EH (cell line): ENCODE results near the gene MAP1LC3B2.

ENCODE experiments used
- DNase-seq: peaks from one replicate; pipeline ENCODE4 v3.0.0-alpha.2; 2015; ENCODE audit warnings: low read depth

Gene MAP1LC3B2

DNA sequence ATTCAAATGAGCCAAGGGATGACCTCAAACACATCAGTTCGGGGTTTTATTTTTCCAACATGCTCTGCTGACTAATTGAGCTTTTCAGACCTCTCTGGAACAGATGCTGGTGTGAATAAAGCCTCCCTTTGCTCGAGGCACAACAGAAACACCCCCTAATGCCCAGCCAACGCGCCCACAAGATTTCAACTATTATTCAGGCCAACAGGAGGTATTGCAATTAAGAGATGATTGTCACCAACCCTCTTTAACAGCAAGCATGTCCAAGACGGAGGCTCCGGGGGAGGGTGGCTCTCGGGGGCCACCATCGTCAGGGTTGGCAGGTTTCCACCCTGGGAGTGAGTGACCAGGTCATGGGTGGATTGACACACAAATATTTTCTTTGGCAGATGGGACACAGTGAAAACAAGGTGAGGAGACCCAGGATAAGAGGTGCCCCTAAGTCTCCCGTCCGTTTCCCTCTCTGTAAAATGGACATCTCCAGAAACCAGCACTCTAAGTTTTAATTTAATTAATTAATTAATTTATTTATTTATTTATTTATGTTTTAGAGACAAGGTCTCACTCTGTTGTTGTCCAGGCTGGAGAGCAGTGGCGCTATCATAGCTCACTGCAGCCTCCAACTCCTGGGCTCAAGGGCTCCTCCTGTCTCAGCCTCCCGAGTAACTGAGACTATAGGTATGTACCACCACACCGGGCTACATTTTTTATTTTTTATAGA, 56.1 kb downstream of the MAP1LC3B2 start:
- no peak for DNase-seq

GRCh38 chr12:116616536-116617248, 57.5 kb downstream of the MAP1LC3B2 start:
- no peak for DNase-seq

DNA sequence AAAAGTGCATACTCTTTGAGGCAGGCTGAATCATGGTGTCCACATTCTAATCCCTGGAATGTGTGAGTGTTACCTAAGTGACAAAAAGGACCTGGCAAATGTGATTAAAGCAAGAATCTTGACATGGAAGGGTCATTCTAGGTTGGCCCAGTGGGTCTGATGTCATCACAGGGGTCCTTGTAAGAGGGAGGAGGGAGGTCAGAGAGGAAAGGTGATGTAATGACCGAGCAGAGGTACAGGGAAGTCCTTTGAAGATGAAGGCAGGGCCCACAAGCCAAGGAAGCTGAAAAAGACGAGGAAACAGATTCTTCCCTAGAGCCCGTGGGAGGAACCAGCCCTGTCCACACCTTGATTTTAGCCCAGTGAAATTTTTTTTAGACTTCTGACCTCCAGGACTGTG, 60.1 kb downstream of the MAP1LC3B2 start:
- no peak for DNase-seq

DNA sequence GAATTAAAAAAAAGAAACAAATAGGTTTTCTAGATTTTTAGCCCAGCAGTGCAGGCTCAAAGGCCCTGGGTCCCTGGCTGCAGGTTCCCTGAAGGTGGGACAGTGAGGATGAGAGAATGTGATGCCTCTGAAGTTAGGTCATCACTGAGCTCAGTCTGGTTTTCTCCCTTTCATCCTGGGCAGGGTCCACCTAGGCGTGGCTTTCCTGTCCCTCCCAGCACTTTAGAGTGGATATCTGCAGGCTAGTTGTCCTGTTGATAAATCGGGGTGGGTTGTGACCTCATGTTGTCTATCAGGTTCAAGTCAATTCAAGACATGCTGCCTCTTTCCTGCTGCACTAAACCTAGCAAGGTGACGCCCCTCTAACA, 60.9 kb downstream of the MAP1LC3B2 start:
- no peak for DNase-seq

DNA sequence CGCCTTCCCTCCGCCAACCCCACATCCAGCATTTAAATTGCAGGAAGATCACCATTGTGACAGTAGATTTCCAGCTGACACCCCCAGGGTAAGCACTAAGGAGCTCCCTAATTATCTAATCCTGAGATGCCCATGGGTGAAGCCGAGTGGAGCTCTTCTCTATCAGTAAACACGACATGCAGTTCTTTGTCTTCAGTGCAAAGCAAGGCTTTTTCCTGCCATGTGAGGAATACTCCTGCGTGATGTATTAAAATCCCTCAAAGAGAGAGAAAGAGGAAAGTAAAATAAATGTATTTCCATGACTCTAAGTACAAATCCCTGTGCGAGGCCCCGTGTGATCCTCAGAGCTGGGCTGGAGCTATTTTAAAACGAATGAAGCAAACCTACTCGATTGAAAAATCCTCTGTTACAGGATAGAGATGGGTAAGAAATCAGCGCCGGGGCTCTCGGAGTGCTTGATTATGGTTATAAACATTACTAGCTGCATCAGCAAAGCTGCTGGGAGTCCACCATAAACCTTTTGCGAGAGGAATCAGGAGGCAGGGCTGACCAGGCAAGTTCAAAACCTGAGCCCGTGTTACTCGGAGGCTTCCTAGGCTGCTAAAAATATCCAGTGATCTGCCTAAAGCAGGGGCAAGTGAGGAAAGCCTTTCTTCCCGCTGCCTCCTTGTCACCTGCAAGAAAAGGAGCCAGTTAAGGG, 61.5 kb downstream of the MAP1LC3B2 start:
- no peak for DNase-seq

GRCh38 chr12:116621194-116621593, 62.0 kb downstream of the MAP1LC3B2 start:
- no peak for DNase-seq

GRCh38 chr12:116624516-116624915, 65.3 kb downstream of the MAP1LC3B2 start:
- no peak for DNase-seq

- no peak for DNase-seq
Measured at GRCh38 chr12:116626153-116626552, 67.0 kb downstream of the MAP1LC3B2 start.
